ENCODE data around the gene RHOG. TPM values are rescaled to one million over a fixed set of nuclear protein-coding genes. Genes with fewer than 3 reads are reported as not detected.

Gene RHOG
- total and polyA plus RNA-seq, 9 of the 15 experiments (the other 6 are each of a cell fraction or from before 2014, with no cell fraction given) = 22.6 to 162 (median 80.3) TPM

GRCh38 chr11:3797329-3798090, 43.2 kb downstream of the RHOG start, which contains the start of gene NUP98 (continued):
- TF ChIP-seq ZNF780A (CRISPR knock-in tag; IDR thresholded peaks at IDR 0.05) = no peak
- TF ChIP-seq KLF16 (IDR thresholded peaks at IDR 0.05) = no peak
- TF ChIP-seq ZNF436 (CRISPR knock-in tag; IDR thresholded peaks at IDR 0.05) = no peak
- no peak for TF ChIP-seq TCF3 (CRISPR knock-in tag; IDR thresholded peaks at IDR 0.05)
- TF ChIP-seq RB1 (IDR thresholded peaks at IDR 0.05; ENCODE audit: low read depth) = peak; percentile 88
- TF ChIP-seq TBP (optimal IDR thresholded peaks at IDR 0.05; ENCODE audit: low read depth, low read length) = peak; percentile 89
- peak; percentile 97 for TF ChIP-seq CREB1 (IDR thresholded peaks at IDR 0.05)
- peak; percentile 98 for TF ChIP-seq CREB1 (CRISPR knock-in tag; IDR thresholded peaks at IDR 0.05)
- no peak for TF ChIP-seq POLR2AphosphoS2 (IDR thresholded peaks at IDR 0.05; ENCODE audit: low read length)
- no peak for TF ChIP-seq ZNF696 (CRISPR knock-in tag; conservative IDR thresholded peaks at IDR 0.05)
- TF ChIP-seq CCAR2 (IDR thresholded peaks at IDR 0.05; ENCODE audit: low read depth, low read length) = no peak
- TF ChIP-seq JUN (IDR thresholded peaks at IDR 0.05; ENCODE audit: borderline replicate concordance, low read depth, low read length) = peak; percentile 77
- TF ChIP-seq JUN (CRISPR knock-in tag; IDR thresholded peaks at IDR 0.05; ENCODE audit: borderline replicate concordance) = peak; percentile 77; the same call in 1 of the 2 replicates
- peak; percentile 95 for TF ChIP-seq FOXM1 (IDR thresholded peaks at IDR 0.05; ENCODE audit: low read depth)
- no peak; the same call in 1 of the 2 replicates for TF ChIP-seq FOXM1 (CRISPR knock-in tag; IDR thresholded peaks at IDR 0.05; ENCODE audit: low read depth)
- peak; percentile 36; the same call in 1 of the 2 replicates for TF ChIP-seq BHLHE40 (IDR thresholded peaks at IDR 0.05; ENCODE audit: low read length)
- no peak for TF ChIP-seq ZNF75A (CRISPR knock-in tag; IDR thresholded peaks at IDR 0.05)
- TF ChIP-seq MTF1 (CRISPR knock-in tag; IDR thresholded peaks at IDR 0.05; ENCODE audit: borderline replicate concordance) = no peak
- TF ChIP-seq, protein P1, sequence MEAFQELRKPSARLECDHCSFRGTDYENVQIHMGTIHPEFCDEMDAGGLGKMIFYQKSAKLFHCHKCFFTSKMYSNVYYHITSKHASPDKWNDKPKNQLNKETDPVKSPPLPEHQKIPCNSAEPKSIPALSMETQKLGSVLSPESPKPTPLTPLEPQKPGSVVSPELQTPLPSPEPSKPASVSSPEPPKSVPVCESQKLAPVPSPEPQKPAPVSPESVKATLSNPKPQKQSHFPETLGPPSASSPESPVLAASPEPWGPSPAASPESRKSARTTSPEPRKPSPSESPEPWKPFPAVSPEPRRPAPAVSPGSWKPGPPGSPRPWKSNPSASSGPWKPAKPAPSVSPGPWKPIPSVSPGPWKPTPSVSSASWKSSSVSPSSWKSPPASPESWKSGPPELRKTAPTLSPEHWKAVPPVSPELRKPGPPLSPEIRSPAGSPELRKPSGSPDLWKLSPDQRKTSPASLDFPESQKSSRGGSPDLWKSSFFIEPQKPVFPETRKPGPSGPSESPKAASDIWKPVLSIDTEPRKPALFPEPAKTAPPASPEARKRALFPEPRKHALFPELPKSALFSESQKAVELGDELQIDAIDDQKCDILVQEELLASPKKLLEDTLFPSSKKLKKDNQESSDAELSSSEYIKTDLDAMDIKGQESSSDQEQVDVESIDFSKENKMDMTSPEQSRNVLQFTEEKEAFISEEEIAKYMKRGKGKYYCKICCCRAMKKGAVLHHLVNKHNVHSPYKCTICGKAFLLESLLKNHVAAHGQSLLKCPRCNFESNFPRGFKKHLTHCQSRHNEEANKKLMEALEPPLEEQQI (IDR thresholded peaks at IDR 0.05) = no peak
- TF ChIP-seq GTF2F1 (IDR thresholded peaks at IDR 0.05; ENCODE audit: low read depth, low read length) = no peak; the same call in 1 of the 2 replicates
- TF ChIP-seq ZNF316 (IDR thresholded peaks at IDR 0.05) = no peak
- TF ChIP-seq SIN3A (IDR thresholded peaks at IDR 0.05; ENCODE audit: borderline replicate concordance in 2 of 2, control insufficient read depth in 1 of 2, low read depth in 2 of 2, low read length in 2 of 2) = peak; percentile 44 to 80; a peak in 3 of 4 replicates
- no peak for TF ChIP-seq SNRNP70 (optimal IDR thresholded peaks at IDR 0.05; ENCODE audit: low read depth, low read length)
- no peak for TF ChIP-seq ATF2 (CRISPR knock-in tag; IDR thresholded peaks at IDR 0.05)
- TF ChIP-seq CEBPG (CRISPR knock-in tag; IDR thresholded peaks at IDR 0.05) = peak; percentile 98
- TF ChIP-seq CEBPG (tag; conservative IDR thresholded peaks at IDR 0.05 in 1 of 2, IDR thresholded peaks at IDR 0.05 in 1 of 2) = peak; percentile 99 to 100
- TF ChIP-seq, protein P2, sequence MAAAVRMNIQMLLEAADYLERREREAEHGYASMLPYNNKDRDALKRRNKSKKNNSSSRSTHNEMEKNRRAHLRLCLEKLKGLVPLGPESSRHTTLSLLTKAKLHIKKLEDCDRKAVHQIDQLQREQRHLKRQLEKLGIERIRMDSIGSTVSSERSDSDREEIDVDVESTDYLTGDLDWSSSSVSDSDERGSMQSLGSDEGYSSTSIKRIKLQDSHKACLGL (CRISPR knock-in tag; IDR thresholded peaks at IDR 0.05; ENCODE audit: borderline replicate concordance, poor library complexity, severe bottlenecking) = peak; percentile 69

All from K562 (cell line).